GM21423 (cell line): ENCODE measurements around the gene PRM1.

Source experiments
- ATAC-seq: cut with Tn5 transposase; IDR thresholded peaks from one replicate; pipeline ENCODE4 v1.9.1; 2021; ENCODE audit warnings: mild to moderate bottlenecking, moderate library complexity; ENCODE audit not compliant: unreplicated experiment

The PRM1 gene

GRCh38 chr16:11314309-11314894 is 33.3 kb upstream of the PRM1 start:
- no peak for ATAC-seq

- no peak for ATAC-seq
Measured at GRCh38 chr16:11313493-11314308, 32.6 kb upstream of the PRM1 start.

DNA sequence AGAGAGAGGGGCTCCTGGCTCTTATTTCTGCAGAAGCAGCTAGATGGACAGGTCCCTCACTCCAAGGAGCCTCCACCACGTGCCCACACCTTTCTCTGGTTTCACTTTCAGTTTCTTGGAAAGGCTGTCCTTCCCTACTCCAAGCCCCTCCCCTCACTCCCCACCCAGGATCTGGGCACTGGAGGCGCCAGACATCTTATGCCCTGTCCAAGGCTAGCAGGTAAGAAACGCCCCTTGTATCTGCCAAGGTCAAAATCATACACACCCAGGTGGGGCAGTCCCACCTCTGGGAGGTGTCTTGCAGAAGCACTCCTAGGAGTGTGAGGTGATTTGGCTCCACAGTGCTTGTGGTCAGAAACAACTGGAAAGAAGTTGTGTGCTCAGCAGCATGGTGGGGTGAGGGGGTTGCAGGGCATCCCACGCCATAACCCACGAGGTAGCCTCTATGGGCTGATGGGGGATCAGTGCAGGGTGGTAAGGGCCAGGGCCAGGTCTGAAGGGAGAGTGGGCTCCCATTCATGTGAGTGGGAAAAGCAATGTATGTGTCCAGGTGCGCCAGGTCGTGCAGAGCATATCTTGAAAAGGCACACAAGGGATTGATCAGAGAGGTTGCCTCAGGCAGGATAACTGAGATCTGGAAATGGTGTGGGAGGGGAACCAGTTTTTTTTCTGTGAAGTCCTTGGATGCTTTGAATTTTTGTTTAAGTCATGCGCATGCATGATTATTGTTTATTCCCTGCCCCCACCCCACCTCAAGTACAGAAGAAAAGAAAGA is 31.8 kb upstream of the PRM1 start:
- no peak for ATAC-seq

- peak; percentile 40 for ATAC-seq
Measured at GRCh38 chr16:11310997-11311561, 29.9 kb upstream of the PRM1 start.

DNA sequence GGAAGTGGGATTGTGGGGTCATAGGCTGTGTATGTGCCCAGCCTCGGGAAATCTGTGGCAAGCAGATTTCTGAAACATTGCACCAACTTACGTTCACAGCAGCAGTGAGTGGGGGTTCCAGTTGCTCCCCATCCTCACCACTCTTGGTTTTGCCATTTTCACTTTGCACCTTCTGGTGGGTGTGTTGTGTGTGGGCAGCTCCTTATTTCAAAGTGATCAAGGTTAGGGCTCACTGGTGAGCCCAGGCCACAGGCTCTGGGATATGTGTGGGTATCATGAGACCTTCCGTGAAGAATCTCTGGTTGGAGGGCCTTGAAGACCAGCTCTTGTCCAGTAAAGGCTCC is 29.5 kb upstream of the PRM1 start:
- ATAC-seq: no peak

DNA sequence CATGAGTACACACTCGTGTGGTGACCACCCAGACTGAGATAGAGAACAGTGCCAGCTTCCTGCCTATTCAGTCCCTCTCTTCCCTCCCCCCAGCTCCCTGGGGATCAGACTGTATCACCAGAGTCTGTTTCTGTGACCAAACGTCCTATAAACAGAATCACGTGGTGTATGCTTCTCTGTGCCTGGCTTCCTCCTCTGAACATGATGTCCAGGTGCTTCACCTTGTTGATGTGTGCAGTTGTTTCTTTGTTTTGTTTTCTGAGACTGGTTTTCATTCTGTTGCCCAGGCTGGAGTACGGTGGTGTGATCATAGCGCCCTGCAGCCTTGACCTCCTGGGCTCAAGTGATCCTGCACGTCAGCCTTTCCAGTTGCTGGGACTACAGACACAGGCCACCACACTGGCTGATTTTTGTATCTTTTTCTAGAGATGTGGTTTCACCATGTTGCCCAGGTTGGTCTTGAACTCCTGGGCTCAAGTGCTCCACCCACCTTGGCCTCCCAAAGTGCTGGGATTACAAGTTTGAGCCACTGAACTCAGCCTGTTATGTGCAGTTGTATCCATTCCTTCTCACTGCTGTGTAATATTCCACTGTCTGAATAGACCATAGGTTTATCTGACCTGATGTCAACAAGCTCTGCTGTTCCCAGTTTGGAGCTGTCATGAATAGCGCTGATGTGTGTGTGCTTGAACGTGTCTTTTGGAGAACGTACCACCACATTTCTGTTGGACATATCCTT is 28.9 kb upstream of the PRM1 start:
- ATAC-seq: peak; percentile 37

- ATAC-seq: no peak
Measured at GRCh38 chr16:11308493-11309283, 27.6 kb upstream of the PRM1 start.

DNA sequence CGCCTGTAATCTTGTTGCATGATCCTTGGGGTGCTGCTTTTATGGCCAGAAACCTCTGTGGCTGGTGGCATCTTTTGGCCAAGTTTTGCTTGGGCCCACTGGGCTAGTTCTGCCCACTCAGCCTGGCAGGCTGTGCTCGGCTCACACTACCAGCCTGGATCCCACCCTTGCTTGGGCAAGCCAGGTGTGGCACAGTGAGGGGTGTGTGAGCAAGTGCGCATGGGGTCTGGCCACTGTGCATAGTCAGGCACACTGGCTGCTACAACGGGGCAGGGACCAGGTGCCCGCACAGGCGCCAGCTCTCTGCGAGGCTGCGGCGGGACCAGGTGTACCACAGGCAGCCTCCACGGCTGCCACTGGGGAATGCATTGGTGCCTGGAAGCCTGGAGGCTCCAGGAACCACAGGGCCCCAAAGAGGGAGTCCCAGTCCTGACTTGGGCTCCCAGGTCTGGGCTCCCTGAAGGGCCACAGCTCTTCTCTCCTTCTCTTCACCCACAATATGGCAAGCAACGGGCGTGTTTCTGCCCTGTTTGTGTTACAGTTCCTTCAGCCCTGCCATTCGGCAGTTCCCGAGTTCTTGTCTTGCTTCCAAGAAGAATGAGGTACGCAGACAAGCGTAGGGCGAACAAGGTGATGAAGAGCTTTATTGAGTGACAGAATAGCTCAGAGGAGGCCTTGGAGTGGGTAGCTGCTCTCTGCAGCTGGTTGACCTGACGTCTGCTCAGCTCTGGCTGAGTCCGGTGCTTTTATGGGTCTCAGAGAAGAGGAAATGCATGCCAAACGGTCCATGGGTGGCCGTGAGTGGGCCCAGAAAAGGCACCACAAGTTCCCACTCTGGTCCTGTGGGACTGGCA is 26.7 kb upstream of the PRM1 start:
- ATAC-seq: no peak

GRCh38 chr16:11306997-11307638 is 26.0 kb upstream of the PRM1 start:
- no peak for ATAC-seq

DNA sequence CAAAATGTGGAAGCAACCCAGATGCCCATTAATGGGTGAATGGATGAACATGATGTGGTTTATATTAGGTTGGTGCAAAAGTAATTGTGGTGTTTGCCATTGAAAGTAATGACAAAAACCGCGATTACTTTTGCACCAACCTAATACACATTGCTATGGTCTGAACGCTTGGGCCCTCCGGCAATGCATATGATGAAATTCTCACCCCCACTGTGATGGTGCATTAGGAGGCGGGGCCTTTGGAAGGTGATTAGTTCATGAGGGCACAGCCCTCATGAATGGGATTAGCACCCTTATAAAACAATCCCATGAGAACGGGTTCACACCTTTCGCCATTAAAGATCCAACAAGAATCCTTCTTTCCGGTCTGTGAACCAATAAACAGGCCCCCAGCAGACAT is 25.3 kb upstream of the PRM1 start:
- ATAC-seq: no peak

GRCh38 chr16:11303405-11304138 is 22.4 kb upstream of the PRM1 start:
- no peak for ATAC-seq

DNA sequence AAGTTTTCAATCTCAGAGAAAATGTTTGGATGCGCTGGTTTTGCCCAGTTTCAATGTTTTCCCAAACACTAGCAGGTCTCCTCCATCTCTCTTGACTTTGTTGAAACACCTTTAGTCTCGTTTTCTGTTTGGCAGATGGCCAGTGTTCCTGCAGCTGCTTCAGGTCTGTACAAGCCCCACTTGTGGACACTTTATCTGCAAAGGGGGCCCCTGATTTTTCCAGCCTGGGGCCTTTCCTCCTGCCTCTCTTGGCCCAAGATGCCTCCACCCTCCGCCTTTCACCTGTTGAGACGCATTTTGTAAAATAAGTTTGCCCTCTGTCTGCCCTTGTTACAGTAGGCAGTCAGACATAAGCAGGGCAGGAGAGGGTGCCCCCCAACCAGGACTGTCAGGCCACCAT is 21.8 kb upstream of the PRM1 start:
- no peak for ATAC-seq

DNA sequence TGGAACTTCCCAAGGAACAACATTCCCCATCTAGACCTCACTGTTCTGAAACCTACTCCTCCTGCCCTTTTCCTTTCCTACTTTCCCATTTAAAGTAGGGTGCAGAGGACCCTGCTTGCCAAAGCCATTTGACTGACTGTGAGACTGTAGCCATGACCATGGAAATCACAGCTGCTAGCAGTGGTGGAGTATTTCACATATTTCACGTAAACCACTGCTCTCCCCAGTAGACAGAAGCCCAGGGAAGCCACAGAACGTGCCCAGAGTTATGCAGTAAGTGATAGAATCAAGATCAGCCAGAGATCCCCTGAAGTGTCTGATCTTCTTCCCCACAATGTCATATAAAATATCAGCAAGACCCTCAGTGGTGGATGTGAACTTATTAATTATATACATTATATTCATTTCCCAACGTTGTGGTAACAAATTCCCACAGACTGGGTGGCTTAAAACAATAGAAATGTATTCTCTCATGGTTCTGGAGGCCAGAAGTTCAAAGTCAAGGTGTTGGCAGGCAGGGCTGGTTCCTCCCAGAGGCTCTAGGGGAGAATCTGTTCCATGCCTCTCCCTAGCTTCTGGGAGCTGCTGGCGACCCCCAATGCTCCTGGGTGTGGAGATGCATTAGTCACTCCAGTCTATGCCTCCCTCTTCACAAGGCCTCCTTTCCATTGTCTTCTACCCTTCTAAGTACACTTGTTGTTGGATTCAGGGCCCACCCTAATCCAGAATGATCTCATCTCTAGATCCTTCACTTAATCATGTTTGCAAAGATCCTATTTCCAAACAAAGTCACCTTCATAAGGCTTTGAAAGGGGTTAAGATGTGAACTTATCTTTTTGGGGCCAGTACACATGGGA is 20.7 kb upstream of the PRM1 start:
- ATAC-seq: no peak

- no peak for ATAC-seq
Measured at GRCh38 chr16:11300560-11300892, 19.4 kb upstream of the PRM1 start.

DNA sequence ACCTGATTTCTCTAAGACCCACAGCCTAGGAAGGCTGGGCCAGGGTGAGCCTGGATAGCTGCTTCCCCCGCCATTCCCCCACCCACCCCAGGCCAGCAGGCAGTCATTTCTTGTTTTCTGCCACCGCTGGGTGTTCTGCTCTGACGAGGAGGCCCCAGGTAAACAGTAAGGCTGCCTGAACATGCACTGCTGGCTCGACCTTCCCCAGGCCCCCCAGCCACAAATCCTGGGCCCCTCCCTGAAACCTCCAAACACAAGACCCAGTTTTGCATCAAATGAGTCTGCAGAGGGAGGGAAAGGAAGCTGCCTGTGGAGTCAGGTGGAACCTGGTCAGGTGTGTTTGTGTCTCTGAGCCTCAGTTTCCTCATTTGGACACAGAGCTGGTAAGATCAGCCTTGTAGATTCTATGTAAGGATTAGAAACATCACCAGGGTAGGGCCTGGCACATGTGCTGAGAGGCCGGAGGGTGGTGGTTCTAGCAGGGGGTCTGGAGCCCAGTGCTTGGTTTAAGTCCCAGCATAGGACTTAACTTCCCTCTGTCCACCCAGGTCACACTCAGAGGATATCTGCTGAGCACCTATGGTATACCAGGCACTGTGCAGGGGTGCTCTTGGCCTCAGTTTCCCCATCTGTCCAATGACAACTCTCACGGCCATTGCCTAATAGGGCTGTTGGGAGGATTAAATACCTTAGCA is 18.9 kb upstream of the PRM1 start:
- no peak for ATAC-seq

GRCh38 chr16:11298950-11299547 is 17.9 kb upstream of the PRM1 start:
- peak; percentile 34 for ATAC-seq
